Uterus (tissue), 4 donors: ENCODE data around the gene MAP3K15. TPM values are rescaled to one million over a fixed set of nuclear protein-coding genes. Genes with fewer than 3 reads are reported as not detected.

Experiments used
- DNase-seq, 2 donors: peaks; one replicate each; pipeline ENCODE4 v3.0.0-alpha.2; 2019 to 2020
- H3K27ac ChIP-seq, 2 donors: fragments of 200-600 bp; sonication (generic); 1 replicate in 1 of 2; 2 replicates in 1 of 2; pipeline ENCODE4 v1.5.1; 2016 to 2018
- H3K27me3 ChIP-seq, 2 donors: fragments of 200-600 bp; sonication (generic); one replicate each; pipeline ENCODE4 v1.5.1; 2018 to 2019; ENCODE audit warnings: control low read depth in 1 of 2
- H3K36me3 ChIP-seq, 2 donors: fragments of 200-600 bp; sonication (generic); one replicate each; pipeline ENCODE4 v1.5.1; 2019; ENCODE audit warnings: control low read depth in 1 of 2
- H3K4me1 ChIP-seq, 2 donors: fragments of 200-600 bp; sonication (generic); one replicate each; pipeline ENCODE4 v1.5.1; 2018 to 2019; ENCODE audit warnings: control low read depth in 1 of 2
- H3K4me3 ChIP-seq, 2 donors: fragments of 200-600 bp; sonication (generic); 1 replicate in 1 of 2; 2 replicates in 1 of 2; pipeline ENCODE4 v1.5.1; 2018 to 2019; ENCODE audit warnings: mild to moderate bottlenecking in 1 of 2
- H3K9me3 ChIP-seq, 2 donors: fragments of 200-600 bp; sonication (generic); one replicate each; pipeline ENCODE4 v1.5.1; 2019; ENCODE audit warnings: control low read depth in 1 of 2
- CTCF ChIP-seq, 4 experiments: fragments of 200-600 bp in 2 of 4; fragments of 450-650 bp in 2 of 4; sonication (generic) in 2 of 4; IDR thresholded peaks; one replicate each; pipeline ENCODE4 v1.5.1; 2016 to 2019; ENCODE audit warnings: antibody characterized with exemption in 4 of 4, mild to moderate bottlenecking in 2 of 4, moderate library complexity in 1 of 4
- POLR2A ChIP-seq, 2 donors: fragments of 450-650 bp; IDR thresholded peaks; one replicate each; pipeline ENCODE4 v1.6.1; 2016; ENCODE audit warnings: antibody characterized with exemption in 2 of 2, mild to moderate bottlenecking in 1 of 2, moderate library complexity in 1 of 2
- intact Hi-C: fragments of 100-400 bp; cut with DNase I; formaldehyde crosslinking; loops from one replicate; pipeline ENCODE4 v1.15.1; 2023; ENCODE audit warnings: low total_unique reads
- total RNA-seq, 4 donors: library from RNA; depleted of rRNA in 3 of 4; stranded (reverse); fragments of >200 nt in 3 of 4; gene quantifications; one replicate each; pipeline versions ENCODE4 v1.1.0 to v1.2.4, GENCODE V29; 2014 to 2023
- donor health status: DM: yes; HTN: yes; CAD: no.

Gene MAP3K15
- total RNA-seq, 4 donors from 2014 or later, result 0.55 to 0.90 TPM; not detected in 2

GRCh38 chrX:19343535-19344408, 171.5 kb downstream of the MAP3K15 start, which contains the start of gene PDHA1:
Gene PDHA1, plus strand, starts transcription at chrX:19343927. Its CDS starts 111 bp downstream, at chrX:19344038.
- Histone ChIP-seq H3K27me3 (no peaks in the 10 kb centered on the region), H3K4me1 (peaks cover 0 to 4% of the 10 kb centered on the region in 2 donors), H3K36me3 (no peaks in the 10 kb centered on the region), H3K27ac (peak within 1 kb of the TSS; percentile 87 to 96), H3K4me3 (peak within 1 kb of the TSS; percentile 65 to 92), H3K9me3 (no peaks in the 10 kb centered on the region)
- TF ChIP-seq POLR2A (IDR thresholded peaks at IDR 0.05) (peak; percentile 27 to 57), CTCF (IDR thresholded peaks at IDR 0.05) (peak in 1 of 4 experiments; percentile 13)
- intact Hi-C loops, result no loop called here
- peak; percentile 92 for DNase-seq

- H3K36me3 ChIP-seq, result no peaks in the 10 kb centered on the region
- H3K4me1 ChIP-seq, result peaks cover 0 to 4% of the 10 kb centered on the region in 2 donors
- H3K27me3 ChIP-seq, result no peaks in the 10 kb centered on the region
- peak overlapping the region; percentile 16 to 65 for H3K4me3 ChIP-seq
- DNase-seq, result no peak
- TF ChIP-seq CTCF (IDR thresholded peaks at IDR 0.05) (no peak), POLR2A (IDR thresholded peaks at IDR 0.05) (no peak)
- H3K9me3 ChIP-seq, result no peaks in the 10 kb centered on the region
- peak overlapping the region; percentile 66 to 96 for H3K27ac ChIP-seq
- intact Hi-C loops, result no loop called here
Observed at GRCh38 chrX:19343085-19343534, 172.2 kb downstream of the MAP3K15 start.

GRCh38 chrX:19342331-19342906, 172.9 kb downstream of the MAP3K15 start:
- Histone ChIP-seq H3K4me3 (no peak overlapping the region), H3K9me3 (no peaks in the 10 kb centered on the region), H3K4me1 (peaks cover 0 to 4% of the 10 kb centered on the region in 2 donors), H3K27me3 (no peaks in the 10 kb centered on the region), H3K36me3 (no peaks in the 10 kb centered on the region), H3K27ac (peak overlapping the region in 1 of 2 donors; percentile 96)
- intact Hi-C loops, result no loop called here
- no peak for TF ChIP-seq POLR2A (IDR thresholded peaks at IDR 0.05)
- no peak for TF ChIP-seq CTCF (IDR thresholded peaks at IDR 0.05)
- DNase-seq, result no peak

GRCh38 chrX:19334945-19335626, 180.2 kb downstream of the MAP3K15 start:
- intact Hi-C loops, result no loop called here
- no peaks in the 10 kb centered on the region for H3K4me1 ChIP-seq
- TF ChIP-seq CTCF (IDR thresholded peaks at IDR 0.05) (no peak), POLR2A (IDR thresholded peaks at IDR 0.05) (no peak)
- H3K27ac ChIP-seq, result no peak overlapping the region
- no peak for DNase-seq
- H3K4me3 ChIP-seq, result no peak overlapping the region
- peaks cover 0 to 12% of the 10 kb centered on the region in 2 donors for H3K9me3 ChIP-seq
- H3K27me3 ChIP-seq, result no peaks in the 10 kb centered on the region
- H3K36me3 ChIP-seq, result no peaks in the 10 kb centered on the region
